NB4 (cell line): ENCODE results near the gene CEP131.

Experiments used
- DNase-seq: peaks from one replicate; pipeline ENCODE4 v3.0.0; 2010; ENCODE audit warnings: low read depth
- H3K4me3 ChIP-seq: one replicate; pipeline ENCODE4 v1.5.1; 2011; ENCODE audit warnings: mild to moderate bottlenecking, low read depth, low read length, moderate library complexity
- MYC ChIP-seq: IDR thresholded peaks from 2 replicates; pipeline ENCODE4 v1.6.1; 2011; ENCODE audit warnings: low read depth, low read length
- POLR2A ChIP-seq: IDR thresholded peaks from 2 replicates; pipeline ENCODE4 v1.6.1; 2011; ENCODE audit warnings: mild to moderate bottlenecking; ENCODE audit not compliant: insufficient read length; ENCODE audit errors: extremely low read depth
- TF ChIP-seq, protein P1 (sequence below): IDR thresholded peaks from one replicate; pipeline ENCODE4 v1.5.1; 2012; ENCODE audit warnings: low read depth, low read length
- TF ChIP-seq, protein P2 (sequence below): IDR thresholded peaks from 2 replicates; pipeline ENCODE4 v1.6.1; 2011; ENCODE audit warnings: low read depth, low read length

CEP131 gene

DNA sequence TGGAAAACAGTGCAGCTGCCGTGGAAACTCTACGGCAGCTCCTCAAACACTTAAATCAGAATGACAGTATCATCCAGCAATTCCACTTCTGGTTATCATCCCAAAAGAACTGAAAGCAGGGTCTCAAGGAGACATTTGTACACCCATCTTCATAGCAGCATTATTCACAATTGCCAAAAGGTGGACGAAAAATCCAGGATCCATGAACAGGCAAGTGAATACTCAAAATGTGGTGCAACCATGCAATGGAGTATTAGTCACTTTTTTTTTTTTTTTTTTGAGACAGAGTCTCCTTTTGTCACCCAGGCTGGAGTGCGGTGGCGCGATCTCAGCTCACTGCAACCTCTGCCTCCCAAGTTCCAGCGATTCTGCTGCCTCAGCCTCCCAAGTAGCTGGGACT, 46.1 kb downstream of the CEP131 start:
- no peak for DNase-seq
- H3K4me3 ChIP-seq = no peak overlapping the region
- TF ChIP-seq, protein P1, sequence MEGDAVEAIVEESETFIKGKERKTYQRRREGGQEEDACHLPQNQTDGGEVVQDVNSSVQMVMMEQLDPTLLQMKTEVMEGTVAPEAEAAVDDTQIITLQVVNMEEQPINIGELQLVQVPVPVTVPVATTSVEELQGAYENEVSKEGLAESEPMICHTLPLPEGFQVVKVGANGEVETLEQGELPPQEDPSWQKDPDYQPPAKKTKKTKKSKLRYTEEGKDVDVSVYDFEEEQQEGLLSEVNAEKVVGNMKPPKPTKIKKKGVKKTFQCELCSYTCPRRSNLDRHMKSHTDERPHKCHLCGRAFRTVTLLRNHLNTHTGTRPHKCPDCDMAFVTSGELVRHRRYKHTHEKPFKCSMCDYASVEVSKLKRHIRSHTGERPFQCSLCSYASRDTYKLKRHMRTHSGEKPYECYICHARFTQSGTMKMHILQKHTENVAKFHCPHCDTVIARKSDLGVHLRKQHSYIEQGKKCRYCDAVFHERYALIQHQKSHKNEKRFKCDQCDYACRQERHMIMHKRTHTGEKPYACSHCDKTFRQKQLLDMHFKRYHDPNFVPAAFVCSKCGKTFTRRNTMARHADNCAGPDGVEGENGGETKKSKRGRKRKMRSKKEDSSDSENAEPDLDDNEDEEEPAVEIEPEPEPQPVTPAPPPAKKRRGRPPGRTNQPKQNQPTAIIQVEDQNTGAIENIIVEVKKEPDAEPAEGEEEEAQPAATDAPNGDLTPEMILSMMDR = no peak
- TF ChIP-seq MYC (no peak), POLR2A (no peak)
- TF ChIP-seq, protein P2, sequence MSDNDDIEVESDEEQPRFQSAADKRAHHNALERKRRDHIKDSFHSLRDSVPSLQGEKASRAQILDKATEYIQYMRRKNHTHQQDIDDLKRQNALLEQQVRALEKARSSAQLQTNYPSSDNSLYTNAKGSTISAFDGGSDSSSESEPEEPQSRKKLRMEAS = no peak

- DNase-seq = no peak
- no peak overlapping the region for H3K4me3 ChIP-seq
Measured at GRCh38 chr17:81173762-81174155, 49.0 kb downstream of the CEP131 start.

GRCh38 chr17:81173052-81173761, 49.6 kb downstream of the CEP131 start:
- H3K4me3 ChIP-seq = no peak overlapping the region
- TF ChIP-seq, protein P2 = no peak
- TF ChIP-seq POLR2A (no peak), MYC (no peak)
- TF ChIP-seq, protein P1 = no peak
- DNase-seq = no peak

More at GRCh38 chr17:81173762-81174155, 49.0 kb downstream of the CEP131 start:
- no peak for TF ChIP-seq MYC
- TF ChIP-seq POLR2A = no peak
- TF ChIP-seq, protein P1 = no peak

DNA sequence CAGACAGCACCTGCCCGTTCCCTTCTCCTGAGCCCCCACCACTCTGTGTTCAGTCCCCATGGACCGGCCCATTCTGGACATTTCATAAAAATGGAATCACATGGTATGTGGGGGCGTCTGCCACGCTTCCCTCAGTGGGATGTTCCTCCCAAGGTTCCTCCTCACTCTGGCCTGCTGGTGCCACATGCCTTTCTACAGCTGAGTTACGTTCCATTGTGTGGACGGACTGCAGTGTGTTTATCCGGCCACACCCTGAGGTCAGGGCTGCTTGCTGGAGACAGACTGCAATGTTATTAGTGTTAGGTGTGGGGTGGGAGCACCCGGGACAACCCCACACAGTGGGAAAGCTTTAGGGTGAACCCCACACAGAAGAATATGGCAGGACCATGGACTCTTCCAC, 50.8 kb downstream of the CEP131 start:
- TF ChIP-seq POLR2A = no peak
- no peak for TF ChIP-seq MYC
- TF ChIP-seq, protein P2 = no peak
- TF ChIP-seq, protein P1 = no peak
- no peak overlapping the region for H3K4me3 ChIP-seq
- DNase-seq = no peak

DNA sequence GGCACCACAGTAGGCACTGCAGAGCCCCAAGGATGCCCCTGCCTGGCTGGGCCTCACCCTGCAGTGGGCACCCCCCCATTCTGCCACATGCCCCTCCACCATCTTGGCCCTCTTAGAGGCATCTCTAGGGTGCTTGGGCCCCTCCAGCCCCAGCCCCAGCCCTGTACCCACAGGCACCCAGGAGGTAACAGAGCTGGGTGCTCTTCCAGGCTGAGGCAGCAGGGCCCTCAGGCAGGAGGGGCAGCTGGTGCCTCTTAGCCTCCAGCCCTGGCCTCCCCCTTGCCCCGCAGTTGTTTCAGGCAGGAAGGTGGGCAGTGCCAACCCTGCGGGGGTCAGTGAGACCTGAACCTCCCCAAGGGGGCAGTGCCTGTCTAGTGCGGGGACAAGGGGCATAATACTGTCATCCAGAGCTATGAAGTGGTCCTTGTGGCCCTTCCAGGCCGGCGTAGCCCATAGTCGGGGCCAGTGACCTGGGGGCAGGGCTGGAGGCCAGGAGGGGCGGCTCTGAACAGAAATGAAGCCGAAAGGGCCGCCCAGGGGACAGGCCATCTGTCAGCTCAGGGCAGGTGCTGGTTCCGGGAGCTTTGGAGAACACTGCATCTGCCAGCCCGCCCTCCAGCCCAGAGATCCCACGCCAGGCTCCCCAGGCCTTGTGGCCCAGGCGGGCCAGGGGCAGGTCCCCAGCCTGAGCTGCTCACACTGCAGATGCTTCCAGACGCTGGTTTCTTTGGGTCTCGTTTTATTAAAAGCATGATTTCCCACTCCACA, 51.9 kb downstream of the CEP131 start:
- no peak overlapping the region for H3K4me3 ChIP-seq
- DNase-seq = no peak
- TF ChIP-seq, protein P1 = no peak
- TF ChIP-seq MYC (no peak), POLR2A (no peak)
- TF ChIP-seq, protein P2 = no peak
